ENCODE data around the gene ABTB1. TPM values are rescaled to one million over a fixed set of nuclear protein-coding genes. Genes with fewer than 3 reads are reported as not detected.

ABTB1 gene
- total RNA-seq, 1 donor from 2014 or later, result 42.0 TPM

- DNase-seq, result no peak
- H3K36me3 Mint-ChIP-seq (ENCODE audit: low read depth), result no peaks in the 10 kb centered on the region
- H3K9me3 Mint-ChIP-seq, result no peaks in the 10 kb centered on the region
- ATAC-seq (ENCODE audit: low read depth), result no peak
- ChIA-PET POLR2A (interaction anchor here (0.9 kb wide), 1 partner anchor 55 kb away, joined by 3 read pairs; the partner anchor contains the start of gene TPRA1), CTCF (no interaction called here)
- no peaks in the 10 kb centered on the region for H3K27me3 Mint-ChIP-seq
- H3K27ac Mint-ChIP-seq, result no peak overlapping the region
- intact Hi-C loops (cut with micrococcal nuclease), result no loop called here
- H3K4me1 Mint-ChIP-seq, result no peaks in the 10 kb centered on the region
- H3K4me3 Mint-ChIP-seq, result no peak overlapping the region
- no peak for TF ChIP-seq CTCF (IDR thresholded peaks at IDR 0.05)
These were observed 27.3 kb upstream of the ABTB1 start for GRCh38 chr3:127645371-127646015.

- POLR2A ChIA-PET, result no interaction called here
- intact Hi-C loops (cut with micrococcal nuclease), result no loop called here
- Mint-ChIP-seq H3K9me3 (no peaks in the 10 kb centered on the region), H3K27me3 (no peaks in the 10 kb centered on the region), H3K27ac (no peak overlapping the region), H3K4me3 (no peak overlapping the region), H3K36me3 (ENCODE audit: low read depth) (no peaks in the 10 kb centered on the region), H3K4me1 (no peaks in the 10 kb centered on the region)
- CTCF ChIA-PET, result interaction anchor here (1.4 to 2.6 kb wide), 2 partner anchors 71 to 185 kb away, joined by 4 to 11 read pairs; no protein-coding TSS in a partner anchor
- ATAC-seq (ENCODE audit: low read depth), result no peak
- DNase-seq, result no peak
- TF ChIP-seq CTCF (IDR thresholded peaks at IDR 0.05), result no peak
These were observed 26.2 kb upstream of the ABTB1 start for GRCh38 chr3:127646501-127647046.

GRCh38 chr3:127647166-127647844 is 25.4 kb upstream of the ABTB1 start:
- no peaks in the 10 kb centered on the region for H3K27me3 Mint-ChIP-seq
- H3K4me3 Mint-ChIP-seq, result no peak overlapping the region
- POLR2A ChIA-PET, result no interaction called here
- DNase-seq (no peak), ATAC-seq (ENCODE audit: low read depth) (no peak)
- no peaks in the 10 kb centered on the region for H3K4me1 Mint-ChIP-seq
- intact Hi-C loops (cut with micrococcal nuclease), result no loop called here
- no peaks in the 10 kb centered on the region for H3K9me3 Mint-ChIP-seq
- no peak overlapping the region for H3K27ac Mint-ChIP-seq
- CTCF ChIA-PET, result interaction anchor here (1.4 to 6.1 kb wide), 3 partner anchors 72 to 324 kb away, joined by 4 to 46 read pairs (median 11); no protein-coding TSS in a partner anchor
- no peak for TF ChIP-seq CTCF (IDR thresholded peaks at IDR 0.05)
- no peaks in the 10 kb centered on the region for H3K36me3 Mint-ChIP-seq (ENCODE audit: low read depth)

GRCh38 chr3:127647845-127648204 is 24.9 kb upstream of the ABTB1 start:
- no peak for ATAC-seq (ENCODE audit: low read depth)
- Mint-ChIP-seq H3K27me3 (no peaks in the 10 kb centered on the region), H3K9me3 (no peaks in the 10 kb centered on the region), H3K27ac (no peak overlapping the region), H3K4me3 (no peak overlapping the region), H3K4me1 (no peaks in the 10 kb centered on the region), H3K36me3 (ENCODE audit: low read depth) (no peaks in the 10 kb centered on the region)
- ChIA-PET CTCF (interaction anchor here (1.4 to 6.1 kb wide), 3 partner anchors 72 to 323 kb away, joined by 4 to 46 read pairs (median 11); no protein-coding TSS in a partner anchor), POLR2A (no interaction called here)
- TF ChIP-seq CTCF (IDR thresholded peaks at IDR 0.05), result no peak
- DNase-seq, result no peak
- intact Hi-C loops (cut with micrococcal nuclease), result no loop called here

GRCh38 chr3:127650236-127650635 is 22.5 kb upstream of the ABTB1 start:
- intact Hi-C loops (cut with micrococcal nuclease), result no loop called here
- DNase-seq, result no peak
- Mint-ChIP-seq H3K4me1 (no peaks in the 10 kb centered on the region), H3K27ac (no peak overlapping the region), H3K36me3 (ENCODE audit: low read depth) (no peaks in the 10 kb centered on the region), H3K9me3 (no peaks in the 10 kb centered on the region), H3K27me3 (no peaks in the 10 kb centered on the region), H3K4me3 (no peak overlapping the region)
- ATAC-seq (ENCODE audit: low read depth), result no peak
- ChIA-PET CTCF (interaction anchor here (2.3 to 6.1 kb wide), 2 partner anchors 310 to 321 kb away, joined by 10 to 46 read pairs; no protein-coding TSS in a partner anchor), POLR2A (interaction anchor here (1.6 kb wide), 1 partner anchor 44 kb away, joined by 3 read pairs; no protein-coding TSS in a partner anchor)
- no peak for TF ChIP-seq CTCF (IDR thresholded peaks at IDR 0.05)

Measured in activated B cell treated with CpG ODN at 0.5 μM for 24 hours (primary cell).